Chondrocyte (in vitro differentiated cells): Measurements from ENCODE around the gene DCST1. TPM values are rescaled to one million over a fixed set of nuclear protein-coding genes. Genes with fewer than 3 reads are reported as not detected.

Experiments
- DNase-seq: peaks from one replicate; pipeline ENCODE4 v3.0.0; 2021; ENCODE audit warnings: mixed read lengths, low spot score
- H3K27ac Mint-ChIP-seq: one replicate; pipeline ENCODE4 v1.8.0; 2021; ENCODE audit warnings: mild to moderate bottlenecking, moderate library complexity, mixed read lengths; ENCODE audit not compliant: unreplicated experiment
- H3K27me3 Mint-ChIP-seq: 2 replicates; pipeline ENCODE4 v1.8.0; 2021; ENCODE audit warnings: low read depth, mixed read lengths
- H3K36me3 Mint-ChIP-seq: 2 replicates; pipeline ENCODE4 v1.8.0; 2021; ENCODE audit warnings: low read depth, mixed read lengths
- H3K4me1 Mint-ChIP-seq: 2 replicates; pipeline ENCODE4 v1.8.0; 2021; ENCODE audit warnings: low read depth, mild to moderate bottlenecking, mixed read lengths
- H3K4me3 Mint-ChIP-seq: one replicate; pipeline ENCODE4 v1.8.0; 2021; ENCODE audit warnings: mild to moderate bottlenecking, moderate library complexity, mixed read lengths; ENCODE audit not compliant: unreplicated experiment
- H3K9me3 Mint-ChIP-seq: 2 replicates; pipeline ENCODE4 v1.8.0; 2021; ENCODE audit warnings: low read depth, mixed read lengths
- total RNA-seq: library from RNA; stranded (reverse); gene quantifications from 3 replicates; pipeline ENCODE4 v1.2.1, GENCODE V29; 2021
- TF ChIP-seq, protein P1 (sequence below): fragments of 200-600 bp; sonication (generic); IDR thresholded peaks from 2 replicates; pipeline ENCODE4 v1.5.0; 2021; ENCODE audit warnings: antibody characterized with exemption, mild to moderate bottlenecking, moderate library complexity

The DCST1 gene
- total RNA-seq, 1 donor from 2014 or later: not detected

DNA sequence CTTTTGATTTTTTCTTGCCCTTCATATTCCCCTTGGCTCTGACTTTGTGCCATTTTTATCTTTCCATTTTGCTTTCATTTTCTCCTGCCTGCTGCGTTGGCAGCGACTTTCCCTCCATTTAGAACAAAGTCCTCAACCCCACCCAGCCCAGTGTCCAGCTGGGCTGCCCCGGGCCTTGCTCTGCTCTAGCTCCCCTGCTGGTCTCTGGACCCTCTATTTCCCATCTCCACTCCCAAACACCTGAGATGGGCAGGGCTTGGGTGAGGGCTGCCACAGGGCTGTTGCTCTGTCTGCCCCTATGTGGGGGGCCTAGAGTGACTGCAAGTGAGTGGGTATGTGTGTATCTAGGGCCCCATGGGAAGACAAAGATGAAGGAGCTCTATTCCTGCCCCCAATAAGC, 10.2 kb downstream of the DCST1 start:
- Mint-ChIP-seq H3K4me3 (no peak overlapping the region), H3K9me3 (no peaks in the 10 kb centered on the region), H3K27ac (no peak overlapping the region), H3K36me3 (no peaks in the 10 kb centered on the region), H3K4me1 (peaks cover 10% of the 10 kb centered on the region), H3K27me3 (peaks cover 3% of the 10 kb centered on the region)
- TF ChIP-seq, protein P1, sequence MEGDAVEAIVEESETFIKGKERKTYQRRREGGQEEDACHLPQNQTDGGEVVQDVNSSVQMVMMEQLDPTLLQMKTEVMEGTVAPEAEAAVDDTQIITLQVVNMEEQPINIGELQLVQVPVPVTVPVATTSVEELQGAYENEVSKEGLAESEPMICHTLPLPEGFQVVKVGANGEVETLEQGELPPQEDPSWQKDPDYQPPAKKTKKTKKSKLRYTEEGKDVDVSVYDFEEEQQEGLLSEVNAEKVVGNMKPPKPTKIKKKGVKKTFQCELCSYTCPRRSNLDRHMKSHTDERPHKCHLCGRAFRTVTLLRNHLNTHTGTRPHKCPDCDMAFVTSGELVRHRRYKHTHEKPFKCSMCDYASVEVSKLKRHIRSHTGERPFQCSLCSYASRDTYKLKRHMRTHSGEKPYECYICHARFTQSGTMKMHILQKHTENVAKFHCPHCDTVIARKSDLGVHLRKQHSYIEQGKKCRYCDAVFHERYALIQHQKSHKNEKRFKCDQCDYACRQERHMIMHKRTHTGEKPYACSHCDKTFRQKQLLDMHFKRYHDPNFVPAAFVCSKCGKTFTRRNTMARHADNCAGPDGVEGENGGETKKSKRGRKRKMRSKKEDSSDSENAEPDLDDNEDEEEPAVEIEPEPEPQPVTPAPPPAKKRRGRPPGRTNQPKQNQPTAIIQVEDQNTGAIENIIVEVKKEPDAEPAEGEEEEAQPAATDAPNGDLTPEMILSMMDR: no peak
- DNase-seq: no peak

DNA sequence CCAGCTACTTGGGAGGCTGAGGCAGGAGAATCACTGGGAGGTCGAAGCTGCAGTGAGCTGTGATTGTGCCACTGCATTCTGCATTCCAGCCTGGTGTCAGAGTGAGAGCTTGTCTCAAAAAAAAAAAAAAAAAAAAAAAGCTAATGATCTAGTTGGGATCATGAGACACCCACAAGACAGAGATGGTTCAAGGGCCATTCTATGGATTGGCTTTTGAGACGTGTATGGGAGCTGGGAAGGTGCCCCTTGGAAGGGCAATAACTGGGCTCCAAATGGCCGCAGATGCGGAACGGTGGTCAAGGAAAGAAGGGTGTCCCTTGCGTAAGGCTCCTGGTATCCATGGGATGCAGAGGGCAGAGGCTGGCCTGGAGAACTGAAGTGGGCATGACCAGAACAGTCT, 10.7 kb downstream of the DCST1 start:
- H3K27ac Mint-ChIP-seq: no peak overlapping the region
- H3K4me3 Mint-ChIP-seq: no peak overlapping the region
- peaks cover 12% of the 10 kb centered on the region for H3K4me1 Mint-ChIP-seq

DNA sequence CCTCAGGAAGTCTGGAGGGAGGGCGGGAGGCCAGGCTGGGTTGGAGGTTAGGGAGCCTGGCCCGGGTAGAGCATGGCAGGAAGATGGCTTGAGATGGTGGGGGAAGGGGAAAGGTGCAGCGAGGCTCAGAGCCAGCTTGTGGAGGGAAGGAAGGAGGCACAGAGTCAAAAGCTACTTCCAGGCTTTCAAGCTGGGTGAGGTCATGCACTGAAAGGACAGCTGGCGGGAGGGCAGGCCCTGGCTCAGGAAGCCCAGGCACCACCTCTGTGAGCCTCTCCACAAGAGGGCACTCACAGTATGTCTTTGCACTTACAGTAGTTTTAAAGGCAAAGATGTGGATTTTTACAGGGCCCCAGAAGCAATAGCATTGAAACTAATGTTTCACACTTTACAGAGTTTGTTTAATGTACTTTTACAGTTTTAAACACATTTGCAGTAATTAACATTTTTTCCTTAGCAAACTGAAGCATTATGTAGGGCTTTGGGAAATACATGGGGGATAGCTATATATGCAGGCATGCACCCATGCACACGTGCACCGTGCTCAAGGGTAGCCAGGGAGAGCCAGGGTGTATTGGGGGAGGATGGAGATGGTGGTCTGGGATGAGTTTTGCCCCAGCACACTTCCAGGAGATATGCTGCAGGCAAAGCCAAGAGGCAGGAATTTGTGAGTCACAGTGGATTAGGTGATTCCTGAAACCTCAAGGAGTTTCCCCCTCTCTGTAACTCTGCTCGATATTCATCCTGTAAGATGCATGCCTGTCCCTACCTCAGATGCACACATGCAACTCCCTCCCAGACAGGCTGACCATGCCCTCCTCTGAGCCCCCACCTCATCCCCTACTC, 11.4 kb downstream of the DCST1 start:
- Mint-ChIP-seq H3K9me3 (no peaks in the 10 kb centered on the region), H3K4me1 (peaks cover 19% of the 10 kb centered on the region), H3K27ac (peak overlapping the region; percentile 30), H3K27me3 (peaks cover 3% of the 10 kb centered on the region), H3K4me3 (no peak overlapping the region), H3K36me3 (no peaks in the 10 kb centered on the region)
- TF ChIP-seq, protein P1: peak; percentile 85
- DNase-seq: no peak

More for the DNA sequence above, 10.7 kb downstream of the DCST1 start:
- DNase-seq: no peak
- Mint-ChIP-seq H3K27me3 (peaks cover 3% of the 10 kb centered on the region), H3K36me3 (no peaks in the 10 kb centered on the region), H3K9me3 (no peaks in the 10 kb centered on the region)
- TF ChIP-seq, protein P1: no peak

DNA sequence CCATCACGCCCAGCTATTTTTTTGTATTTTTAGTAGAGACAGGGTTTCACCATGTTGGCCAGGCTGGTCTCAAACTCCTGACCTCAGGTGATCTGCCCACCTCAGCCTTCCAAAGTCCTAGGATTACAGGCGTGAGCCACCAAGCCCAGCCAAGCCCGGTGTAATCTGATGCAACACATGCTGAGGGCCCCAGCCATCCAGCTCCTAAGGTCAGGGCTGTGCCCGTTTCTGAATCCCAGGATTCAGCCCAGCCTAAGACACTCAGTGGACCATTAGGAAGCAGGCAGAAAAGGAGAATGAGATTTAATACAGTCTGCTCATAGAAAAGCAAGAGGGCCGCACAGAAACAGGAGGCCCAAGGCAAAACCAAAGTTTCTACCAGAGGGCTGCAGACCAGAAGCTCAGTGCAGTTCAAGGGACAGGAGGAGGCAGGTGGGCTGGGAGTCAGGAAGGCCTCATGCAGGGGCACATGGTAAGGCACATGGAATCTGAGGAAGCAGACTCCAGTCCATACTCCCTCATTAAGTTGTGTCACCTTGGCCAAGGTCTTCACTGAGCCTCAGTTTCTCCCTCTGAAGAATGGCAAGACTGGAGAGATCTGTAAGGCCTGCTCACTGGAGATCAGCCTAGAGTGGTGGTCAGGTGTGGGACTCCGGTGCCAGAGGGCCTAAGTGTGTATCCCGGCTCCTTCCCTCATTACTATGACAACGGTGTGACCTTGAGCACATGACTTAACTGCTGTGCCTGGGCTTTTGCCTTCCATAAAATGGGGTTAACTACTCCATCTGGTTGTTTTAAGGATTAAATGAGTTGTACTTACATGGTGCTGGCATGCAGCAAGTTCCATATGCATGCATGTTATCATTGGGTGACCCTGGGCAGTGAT, 15.1 kb downstream of the DCST1 start:
- Mint-ChIP-seq H3K27me3 (no peaks in the 10 kb centered on the region), H3K4me3 (no peak overlapping the region), H3K36me3 (no peaks in the 10 kb centered on the region), H3K9me3 (no peaks in the 10 kb centered on the region), H3K27ac (no peak overlapping the region), H3K4me1 (peaks cover 36% of the 10 kb centered on the region)
- TF ChIP-seq, protein P1: no peak
- DNase-seq: no peak
